H1 (cell line): ENCODE measurements around the gene AATK. TPM values are rescaled to one million over a fixed set of nuclear protein-coding genes. Genes with fewer than 3 reads are reported as not detected.

Source experiments
- CTCF ChIA-PET: fragments of 300-600 bp; sonication (Branson Sonifier 250); formaldehyde crosslinking; loops from one replicate; lab custom pipeline; 2021; ENCODE audit not compliant: partially characterized antibody; lab: Charles Lee
- POLR2A ChIA-PET: fragments of 300-600 bp; sonication (Branson Sonifier 250); formaldehyde crosslinking; loops from one replicate; lab custom pipeline; 2021; ENCODE audit warnings: inconsistent platforms; ENCODE audit not compliant: partially characterized antibody; lab: Charles Lee
- DNase-seq, 2 experiments: peaks; one replicate each; pipeline versions ENCODE4 v3.0.0 to v3.0.0-alpha.2; 2010 to 2022; ENCODE audit warnings: low spot score in 2 of 2, low read depth in 1 of 2, mixed read lengths in 1 of 2
- FAIRE-seq: peaks from 2 replicates; lab custom pipeline; 2011; peaks lifted over from hg19 to GRCh38; lab: Jason Lieb, UNC
- H2AFZ ChIP-seq: 2 replicates; pipeline ENCODE4 v1.8.1; 2012; ENCODE audit warnings: low read length, inconsistent platforms
- H2AK5ac ChIP-seq: 2 replicates; pipeline ENCODE4 v1.6.1; 2013; ENCODE audit warnings: low read depth, low read length
- H2BK120ac ChIP-seq: replicated peaks from 2 replicates; pipeline ENCODE3; 2013; ENCODE audit warnings: low read depth, low read length, inconsistent platforms
- H2BK12ac ChIP-seq: 2 replicates; pipeline ENCODE4 v1.6.1; 2013; ENCODE audit warnings: low read depth, low read length
- H2BK15ac ChIP-seq: 2 replicates; pipeline ENCODE4 v1.6.1; 2013; ENCODE audit warnings: low read length
- H2BK20ac ChIP-seq: 2 replicates; pipeline ENCODE4 v1.6.1; 2013; ENCODE audit warnings: low read length
- H2BK5ac ChIP-seq: 2 replicates; pipeline ENCODE4 v1.6.1; 2013; ENCODE audit warnings: low read depth, low read length
- H3K14ac ChIP-seq: 2 replicates; pipeline ENCODE4 v1.6.1; 2013; ENCODE audit warnings: inconsistent platforms; ENCODE audit not compliant: insufficient read length
- H3K18ac ChIP-seq: 2 replicates; pipeline ENCODE4 v1.6.1; 2013; ENCODE audit warnings: low read length; ENCODE audit errors: extremely low read depth
- H3K23ac ChIP-seq: 2 replicates; pipeline ENCODE4 v1.6.1; 2013; ENCODE audit warnings: inconsistent platforms; ENCODE audit not compliant: insufficient read length
- H3K23me2 ChIP-seq: 2 replicates; pipeline ENCODE4 v1.6.1; 2013; ENCODE audit warnings: low read depth, low read length
- H3K27ac ChIP-seq: 2 replicates; pipeline ENCODE4 v1.6.1; 2011; ENCODE audit warnings: low read depth, low read length, inconsistent platforms
- H3K27me3 ChIP-seq, 4 experiments: replicated peaks in 1 of 4; 1 replicate in 1 of 4; 2 replicates in 3 of 4; pipeline versions ENCODE4 v1.6.1 to v1.8.1; 2011 to 2013; ENCODE audit warnings: low read length in 3 of 4, mild to moderate bottlenecking in 3 of 4, inconsistent platforms in 2 of 4, mixed read lengths in 2 of 4, moderate library complexity in 1 of 4; ENCODE audit not compliant: control insufficient read depth in 3 of 4, insufficient read depth in 3 of 4; ENCODE audit errors: extremely low read depth in 1 of 4
- H3K36me3 ChIP-seq, 4 experiments: 2 replicates each; pipeline versions ENCODE4 v1.6.1 to v1.8.1; 2011 to 2013; ENCODE audit warnings: mild to moderate bottlenecking in 4 of 4, low read length in 3 of 4, moderate library complexity in 2 of 4, control low read depth in 1 of 4, inconsistent platforms in 1 of 4; ENCODE audit not compliant: insufficient read depth in 4 of 4, control insufficient read depth in 2 of 4
- H3K4ac ChIP-seq: replicated peaks from 2 replicates; pipeline ENCODE3; 2013; ENCODE audit warnings: low read length, low read depth, mixed read lengths, inconsistent platforms; ENCODE audit not compliant: insufficient read length
- H3K4me1 ChIP-seq, 4 experiments: replicated peaks in 1 of 4; 1 replicate in 1 of 4; 2 replicates in 3 of 4; pipeline versions ENCODE4 v1.6.1 to v1.8.1; 2011 to 2013; ENCODE audit warnings: low read length in 3 of 4, inconsistent platforms in 2 of 4, mixed read lengths in 1 of 4; ENCODE audit not compliant: insufficient read depth in 4 of 4, control insufficient read depth in 3 of 4
- H3K4me2 ChIP-seq, 2 experiments: 2 replicates each; pipeline versions ENCODE4 v1.6.1 to v1.8.1; 2011 to 2013; ENCODE audit warnings: low read depth in 2 of 2, low read length in 2 of 2, control low read depth in 1 of 2, inconsistent platforms in 1 of 2, mild to moderate bottlenecking in 1 of 2; ENCODE audit not compliant: insufficient read depth in 1 of 2
- H3K4me3 ChIP-seq, 4 experiments: fragments of 200-600, 300-600 bp in 1 of 4; sonication (generic), shearing (Covaris generic), sonication (Bioruptor Twin) in 1 of 4; 2 replicates each; pipeline versions ENCODE4 v1.5.1 to v1.8.1; 2011 to 2016; ENCODE audit warnings: low read length in 4 of 4, low read depth in 3 of 4, control low read depth in 2 of 4, inconsistent platforms in 2 of 4, mild to moderate bottlenecking in 2 of 4, mixed read lengths in 1 of 4, moderate library complexity in 1 of 4; ENCODE audit not compliant: insufficient read depth in 2 of 4; ENCODE audit errors: extremely low read depth in 1 of 4
- H3K56ac ChIP-seq: replicated peaks from 2 replicates; pipeline ENCODE3; 2013; ENCODE audit warnings: low read depth, mild to moderate bottlenecking, mixed read lengths, low read length, inconsistent platforms; ENCODE audit not compliant: insufficient read length
- H3K79me1 ChIP-seq: 2 replicates; pipeline ENCODE4 v1.6.1; 2013; ENCODE audit warnings: low read depth, low read length, control low read depth
- H3K79me2 ChIP-seq, 2 experiments: 2 replicates each; pipeline versions ENCODE4 v1.6.1 to v1.8.1; 2012 to 2013; ENCODE audit warnings: low read length in 2 of 2, mild to moderate bottlenecking in 2 of 2, inconsistent platforms in 1 of 2; ENCODE audit not compliant: insufficient read depth in 2 of 2, control insufficient read depth in 1 of 2
- H3K9ac ChIP-seq, 4 experiments: replicated peaks in 1 of 4; 1 replicate in 1 of 4; 2 replicates in 3 of 4; pipeline versions ENCODE4 v1.6.1 to v1.8.1; 2011 to 2013; ENCODE audit warnings: low read depth in 3 of 4, low read length in 3 of 4, control low read depth in 2 of 4, mild to moderate bottlenecking in 2 of 4, moderate library complexity in 2 of 4, inconsistent platforms in 1 of 4; ENCODE audit errors: extremely low read depth in 1 of 4
- H3K9me3 ChIP-seq, 2 experiments: 2 replicates each; pipeline versions ENCODE4 v1.6.1 to v1.8.1; 2012 to 2013; ENCODE audit warnings: mild to moderate bottlenecking in 2 of 2, moderate library complexity in 2 of 2, control low read depth in 1 of 2, inconsistent platforms in 1 of 2, low read depth in 1 of 2, low read length in 1 of 2, mixed read lengths in 1 of 2; ENCODE audit not compliant: insufficient read depth in 2 of 2
- H4K20me1 ChIP-seq, 2 experiments: replicated peaks in 1 of 2; 2 replicates each; pipeline versions ENCODE3 to v1.8.1; 2011 to 2013; ENCODE audit warnings: inconsistent platforms in 2 of 2, low read length in 2 of 2, mild to moderate bottlenecking in 1 of 2; ENCODE audit not compliant: insufficient read depth in 2 of 2, control insufficient read depth in 1 of 2
- H4K5ac ChIP-seq: 2 replicates; pipeline ENCODE4 v1.6.1; 2013; ENCODE audit warnings: low read length, low read depth, mixed read lengths, inconsistent platforms; ENCODE audit not compliant: insufficient read length
- H4K8ac ChIP-seq: 2 replicates; pipeline ENCODE4 v1.8.0; 2013; ENCODE audit warnings: mild to moderate bottlenecking, moderate library complexity, low read length, inconsistent platforms; ENCODE audit not compliant: insufficient read depth; ENCODE audit errors: extremely low read depth
- H4K91ac ChIP-seq: replicated peaks from 2 replicates; pipeline ENCODE3; 2013; ENCODE audit warnings: low read length, mixed read lengths, inconsistent platforms; ENCODE audit not compliant: insufficient read length
- BCL11A ChIP-seq, 2 experiments: IDR thresholded peaks; one replicate each; pipeline ENCODE4 v1.6.1; 2011; ENCODE audit warnings: low read depth in 2 of 2, low read length in 2 of 2, mild to moderate bottlenecking in 2 of 2
- CREB1 ChIP-seq: IDR thresholded peaks from 2 replicates; pipeline ENCODE4 v1.6.1; 2012; ENCODE audit warnings: inconsistent platforms
- CTCF ChIP-seq, 3 experiments: IDR thresholded peaks; 1 replicate in 2 of 3; 2 replicates in 1 of 3; pipeline versions ENCODE4 v1.5.1 to v1.6.1; 2011; ENCODE audit warnings: low read length in 3 of 3, mild to moderate bottlenecking in 3 of 3, inconsistent platforms in 2 of 3, low read depth in 1 of 3, moderate library complexity in 1 of 3; ENCODE audit not compliant: insufficient read depth in 1 of 3; ENCODE audit errors: control extremely low read depth in 1 of 3
- FOSL1 ChIP-seq: IDR thresholded peaks from 2 replicates; pipeline ENCODE4 v1.6.1; 2011; ENCODE audit warnings: mild to moderate bottlenecking, low read depth, low read length, moderate library complexity; ENCODE audit not compliant: insufficient read depth
- GTF2F1 ChIP-seq: IDR thresholded peaks from 2 replicates; pipeline ENCODE4 v1.6.1; 2012; ENCODE audit warnings: low read depth, low read length, improper control_type of control experiment, borderline replicate concordance
- POU5F1 ChIP-seq: IDR thresholded peaks from 2 replicates; pipeline ENCODE4 v1.6.1; 2011; ENCODE audit warnings: low read depth, mild to moderate bottlenecking, low read length, moderate library complexity
- RBBP5 ChIP-seq: IDR thresholded peaks from 2 replicates; pipeline ENCODE4 v1.7.1; 2012; ENCODE audit warnings: low read depth, mild to moderate bottlenecking, inconsistent platforms, low read length, moderate library complexity, borderline replicate concordance
- RXRA ChIP-seq: IDR thresholded peaks from 2 replicates; pipeline ENCODE4 v1.6.1; 2011; ENCODE audit warnings: low read depth, mild to moderate bottlenecking, low read length, moderate library complexity; ENCODE audit not compliant: insufficient read depth
- SIRT6 ChIP-seq: IDR thresholded peaks from one replicate; pipeline ENCODE4 v1.7.1; 2012; ENCODE audit warnings: low read length, inconsistent platforms
- SP2 ChIP-seq: IDR thresholded peaks from 2 replicates; pipeline ENCODE4 v1.6.1; 2012; ENCODE audit warnings: mild to moderate bottlenecking, low read length, inconsistent platforms
- TBP ChIP-seq: IDR thresholded peaks from 2 replicates; pipeline ENCODE4 v1.6.1; 2011; ENCODE audit warnings: low read depth, low read length, improper control_type of control experiment
- TCF12 ChIP-seq: IDR thresholded peaks from 2 replicates; pipeline ENCODE4 v1.6.1; 2011; ENCODE audit warnings: low read depth, mild to moderate bottlenecking, low read length
- WGBS, 2 experiments: shearing (Covaris generic) in 1 of 2; methylation state at CpG; one replicate each; pipeline versions ENCODE4 v1.1.6 to v1.1.7; 2013 to 2015; ENCODE audit warnings: low lambda C conversion rate in 2 of 2, mixed read lengths in 2 of 2, inconsistent platforms in 1 of 2, low coverage in 1 of 2, missing lambda C conversion rate in 1 of 2; ENCODE audit not compliant: insufficient replicate concordance in 2 of 2, insufficient coverage in 1 of 2, insufficient read length in 1 of 2; ENCODE audit errors: extremely low coverage in 1 of 2, missing lambda C conversion rate in 1 of 2; 5-methylcytosine and 5-hydroxymethylcytosine counted together
- polyA plus RNA-seq, 7 experiments: library from polyadenylated mRNA; depleted of rRNA in 3 of 7; stranded (reverse) in 5 of 7; unstranded in 2 of 7; fragments of >200 nt in 5 of 7; fragments of 200-250 nt in 2 of 7; gene quantifications; 1 replicate in 5 of 7; 2 replicates in 1 of 7; 4 replicates in 1 of 7; pipeline versions ENCODE4 v1.2.1 to v1.2.3, GENCODE V29; 2011 to 2013; ENCODE audit warnings: missing spikeins in 2 of 7, mixed read lengths in 2 of 7
- total RNA-seq: library from RNA; stranded (reverse); fragmentation: NEBNext Ultra II Directional; extraction: Animal tissue kit (Norgen Biotek cat#: 25700); gene quantifications from 2 replicates; pipeline ENCODE4 v1.2.1, GENCODE V29; 2021

Gene AATK
- total and polyA plus RNA-seq, 2 of the 8 experiments (the other 6 are each of a cell fraction or from before 2014, with no cell fraction given): 1.7 to 3.5 TPM

- Histone ChIP-seq H3K23me2 (peaks cover 3% of the 10 kb centered on the region; the same call in 1 of the 2 replicates), H3K9ac (no peak overlapping the region; a peak in 2 of 7 replicates), H3K18ac (no peak overlapping the region), H4K91ac (peak overlapping the region; percentile 74), H3K36me3 (no peaks in the 10 kb centered on the region), H2BK20ac (no peak overlapping the region), H4K8ac (peak overlapping the region; percentile 92; the same call in 1 of the 2 replicates), H4K5ac (no peak overlapping the region), H3K79me2 (no peaks in the 10 kb centered on the region), H2AK5ac (no peak overlapping the region), H3K14ac (no peak overlapping the region), H3K23ac (no peak overlapping the region), H3K27ac (no peak overlapping the region), H3K56ac (no peak overlapping the region), H3K4ac (peak overlapping the region; percentile 69), H2BK5ac (0 out of 2 replicates have a peak overlapping the region, but pooled peaks have one; percentile 52), H3K4me3 (peak overlapping the region in 1 of 4 experiments; percentile 66; a peak in 1 of 8 replicates), H2BK15ac (no peak overlapping the region), H3K4me2 (no peak overlapping the region), H2BK120ac (no peak overlapping the region), H2BK12ac (peak overlapping the region; percentile 27; the same call in 1 of the 2 replicates)
- WGBS, 2 experiments: 92% methylated on average over 26 of the region's 33 CpGs; no CpG with 5 or more reads in 1 of the 2 experiments
- POLR2A ChIA-PET: interaction anchor here (2.3 kb wide), 1 partner anchor 393 kb away, joined by 8 read pairs; the partner anchor contains the start of gene ACTG1
- DNase-seq (no peak), FAIRE-seq (no peak)
- TF ChIP-seq BCL11A (IDR thresholded peaks at IDR 0.05; ENCODE audit: low read depth in 2 of 2, low read length in 2 of 2) (no peak), TBP (no peak), FOSL1 (no peak), CREB1 (no peak), SIRT6 (no peak), GTF2F1 (no peak), CTCF (IDR thresholded peaks at IDR 0.05; ENCODE audit: control extremely low read depth in 1 of 3, insufficient read depth in 1 of 3, low read depth in 1 of 3, low read length in 3 of 3) (no peak), POU5F1 (no peak), RBBP5 (no peak), TCF12 (no peak), RXRA (no peak), SP2 (no peak)
- TF ChIP-seq, all 59 proteins: peak for 0
- H3K79me1 ChIP-seq: no peaks in the 10 kb centered on the region; the same call in 1 of the 2 replicates
- peaks cover 0 to 11% (median 7%) of the 10 kb centered on the region in 4 experiments; a peak in 3 of 7 replicates for H3K27me3 ChIP-seq
- CTCF ChIA-PET: interaction anchor here (0.7 to 5.0 kb wide), 17 partner anchors 10 to 132 kb away, joined by 3 to 24 read pairs (median 4); no protein-coding TSS in a partner anchor
- no peak overlapping the region for H2AFZ ChIP-seq
- peaks cover 0 to 16% (median 6%) of the 10 kb centered on the region in 4 experiments; a peak in 5 of 7 replicates for H3K4me1 ChIP-seq
- no peaks in the 10 kb centered on the region for H3K9me3 ChIP-seq
- peaks cover 0 to 1% of the 10 kb centered on the region in 2 experiments for H4K20me1 ChIP-seq
Observed at GRCh38 chr17:81120149-81120484, 45.9 kb downstream of the AATK start.
